Stimulated activated naive CD4-positive, alpha-beta T cell (primary cell): ENCODE results near the gene PFKL.
A peak's percentile ranks its signal among the peaks of the same experiment; 100 is the strongest.
"Not testable (repeated sequence)": the region's sequence is repeated elsewhere in the genome, so short reads cannot be mapped to it uniquely, and the experiment has no call there.

Experiments used
- DNase-seq, 6 experiments: peaks; one replicate each; lab custom pipeline; 2025; lab: John Stamatoyannopoulos, UW

Gene PFKL

DNA sequence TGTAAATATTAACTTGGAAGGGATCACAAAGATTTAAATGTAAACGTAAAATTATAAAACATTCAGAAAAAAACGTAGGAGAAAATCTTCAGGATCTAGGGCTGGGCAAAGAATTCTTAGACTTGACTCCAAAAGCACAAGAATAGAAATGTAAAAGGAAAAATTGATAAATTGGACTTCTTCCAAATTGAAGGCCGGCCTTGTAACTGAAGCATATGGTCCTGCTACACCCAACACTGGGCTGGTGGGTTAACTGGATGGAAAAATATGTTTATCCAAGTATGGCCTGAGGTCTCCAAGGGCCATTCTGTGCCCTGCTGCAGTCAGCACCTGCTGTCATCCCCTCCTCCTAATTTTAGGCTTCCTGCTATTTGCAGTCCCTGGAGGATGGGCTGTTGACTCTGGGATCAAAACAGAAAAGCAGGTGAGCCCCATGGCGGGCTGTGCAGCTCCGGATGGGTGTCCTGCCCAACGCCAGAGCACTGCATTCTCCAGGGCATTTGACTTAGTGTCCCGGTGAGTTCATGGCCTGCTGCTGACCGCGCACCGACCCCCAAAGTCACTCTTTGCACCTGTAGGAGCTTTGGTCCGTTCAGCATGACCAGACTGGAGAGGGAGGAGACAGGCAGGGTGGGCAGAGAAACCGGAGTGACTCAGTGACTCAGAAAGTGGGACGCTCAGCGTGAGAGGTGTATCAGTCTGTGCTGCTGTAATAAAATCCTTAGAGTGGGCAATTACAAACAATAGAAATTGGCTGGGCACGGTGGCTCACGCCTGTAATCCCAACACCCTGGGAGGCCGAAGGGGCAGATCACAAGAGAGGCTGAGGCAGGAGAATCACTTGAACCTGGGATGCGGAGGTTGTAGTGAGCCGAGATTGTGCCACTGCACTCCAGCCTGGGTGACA lies 20.2 kb upstream of the PFKL start:
- DNase-seq, result no peak

DNA sequence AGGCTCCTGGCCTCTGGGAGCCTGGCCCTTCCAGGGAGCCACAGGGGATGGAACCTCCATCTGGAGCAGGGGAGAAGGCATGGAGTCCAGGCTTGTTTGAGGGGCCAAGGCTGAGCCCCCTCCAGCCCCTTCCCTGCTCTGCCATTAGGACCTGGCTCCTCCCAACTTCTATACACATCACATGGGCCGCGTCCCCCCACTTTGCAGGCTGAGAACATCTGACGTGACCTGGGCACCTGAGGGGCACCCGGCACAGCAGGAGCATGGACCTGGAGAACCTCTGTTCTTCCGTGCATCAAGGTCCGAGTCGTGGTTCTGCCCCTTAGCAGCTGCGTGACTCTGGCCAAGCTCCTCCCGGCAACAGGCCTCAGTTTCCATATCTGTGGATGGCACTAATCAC lies 18.1 kb upstream of the PFKL start:
- no peak for DNase-seq

DNA sequence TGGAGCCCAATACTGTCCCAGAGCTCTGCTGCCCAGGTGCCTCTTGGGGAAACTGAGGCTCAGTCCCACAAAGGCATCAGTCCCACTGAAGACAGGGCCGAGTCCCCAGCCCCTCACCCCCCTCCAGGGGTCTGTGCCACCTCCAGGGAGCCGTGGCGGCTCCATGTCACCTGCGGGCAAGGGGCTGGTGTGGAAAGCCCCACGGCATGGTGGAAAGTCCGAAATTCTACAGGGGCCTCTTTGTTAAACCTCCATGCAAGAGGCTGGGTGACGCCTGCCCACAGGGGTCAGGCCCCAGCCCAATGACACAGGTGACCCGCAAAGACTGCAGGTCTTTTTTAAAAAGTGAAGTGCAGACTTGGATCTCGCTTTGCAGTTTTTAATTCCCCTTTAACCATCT lies 17.5 kb upstream of the PFKL start:
- DNase-seq, result no peak

DNA sequence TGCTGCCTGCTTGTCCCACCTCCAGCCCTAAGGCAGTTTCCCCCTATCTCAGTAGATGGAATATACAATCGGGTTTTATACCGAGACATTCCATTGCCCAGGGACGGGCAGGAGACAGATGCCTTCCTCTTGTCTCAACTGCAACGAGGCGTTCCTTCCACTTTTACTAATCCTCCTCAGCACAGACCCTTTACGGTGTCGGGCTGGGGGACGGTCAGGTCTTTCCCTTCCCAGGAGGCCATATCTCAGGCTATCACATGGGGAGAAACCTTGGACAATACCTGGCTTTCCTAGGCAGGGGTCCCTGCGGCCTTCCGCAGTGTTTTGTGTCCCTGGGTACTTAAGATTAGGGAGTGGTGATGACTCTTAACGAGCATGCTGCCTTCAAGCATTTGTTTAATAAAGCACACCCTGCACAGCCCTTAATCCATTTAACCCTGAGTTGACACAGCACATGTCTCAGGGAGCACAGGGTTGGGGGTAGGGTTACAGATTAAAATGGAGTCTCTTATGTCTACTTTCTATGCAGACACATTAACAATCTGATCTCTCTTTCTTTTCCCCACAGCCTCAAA lies 16.6 kb upstream of the PFKL start:
- DNase-seq, result not testable (repeated sequence)

DNA sequence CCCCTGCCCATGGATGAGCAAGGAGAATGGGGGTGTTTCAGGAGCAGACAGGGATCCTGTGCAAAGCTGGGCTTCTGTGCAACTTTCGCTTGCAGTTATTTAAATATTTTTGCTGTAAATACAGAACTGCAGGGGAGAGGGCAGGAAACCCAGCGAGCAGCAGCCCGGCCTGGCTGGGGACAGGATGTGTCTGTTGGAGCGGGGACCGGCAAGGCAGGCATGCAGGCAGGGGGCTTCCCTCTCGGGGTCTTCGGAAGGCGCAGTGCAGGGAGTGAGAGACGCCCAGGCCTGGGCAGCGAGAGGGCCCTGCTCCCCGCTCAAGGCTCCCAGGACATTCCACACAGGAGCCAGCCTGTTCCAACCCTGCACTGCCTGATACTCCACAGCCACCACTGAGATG lies 15.9 kb upstream of the PFKL start:
- no peak for DNase-seq

DNA sequence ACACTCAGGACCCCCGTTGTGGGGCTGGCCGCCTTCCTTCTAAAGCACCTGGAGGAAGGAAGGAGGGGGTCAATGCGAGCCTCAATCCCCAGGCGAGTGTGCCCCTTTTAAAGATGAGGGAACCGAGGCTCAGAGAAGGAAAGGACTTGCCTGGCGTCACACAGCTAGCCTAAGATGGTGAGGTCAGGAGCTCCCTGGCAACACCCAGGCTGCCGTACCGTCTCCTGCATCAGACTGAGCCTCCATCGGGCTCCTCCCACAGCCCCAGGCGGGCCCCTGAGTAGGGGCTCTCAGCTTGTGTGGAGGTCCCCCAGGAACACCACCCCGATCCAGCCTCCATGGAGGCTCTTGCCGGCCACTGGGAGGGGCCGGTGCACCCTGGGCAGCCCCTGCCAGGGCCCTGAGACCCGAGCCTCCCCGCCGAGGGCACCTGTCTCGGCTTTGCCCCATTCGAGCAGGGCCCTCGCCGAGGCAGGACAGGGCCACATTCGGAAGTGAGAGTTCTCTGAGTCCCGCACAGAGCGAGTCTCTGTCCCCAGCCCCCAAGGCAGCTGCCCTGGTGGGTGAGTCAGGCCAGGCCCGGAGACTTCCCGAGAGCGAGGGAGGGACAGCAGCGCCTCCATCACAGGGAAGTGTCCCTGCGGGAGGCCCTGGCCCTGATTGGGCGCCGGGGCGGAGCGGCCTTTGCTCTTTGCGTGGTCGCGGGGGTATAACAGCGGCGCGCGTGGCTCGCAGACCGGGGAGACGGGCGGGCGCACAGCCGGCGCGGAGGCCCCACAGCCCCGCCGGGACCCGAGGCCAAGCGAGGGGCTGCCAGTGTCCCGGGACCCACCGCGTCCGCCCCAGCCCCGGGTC lies 14.5 kb upstream of the PFKL start, which contains the start of gene AIRE:
Gene AIRE (plus strand): TSS at position 739 of the 855 bp plus-strand sequence. CDS start 131 bp downstream, outside the sequence.
- no peak for DNase-seq

DNA sequence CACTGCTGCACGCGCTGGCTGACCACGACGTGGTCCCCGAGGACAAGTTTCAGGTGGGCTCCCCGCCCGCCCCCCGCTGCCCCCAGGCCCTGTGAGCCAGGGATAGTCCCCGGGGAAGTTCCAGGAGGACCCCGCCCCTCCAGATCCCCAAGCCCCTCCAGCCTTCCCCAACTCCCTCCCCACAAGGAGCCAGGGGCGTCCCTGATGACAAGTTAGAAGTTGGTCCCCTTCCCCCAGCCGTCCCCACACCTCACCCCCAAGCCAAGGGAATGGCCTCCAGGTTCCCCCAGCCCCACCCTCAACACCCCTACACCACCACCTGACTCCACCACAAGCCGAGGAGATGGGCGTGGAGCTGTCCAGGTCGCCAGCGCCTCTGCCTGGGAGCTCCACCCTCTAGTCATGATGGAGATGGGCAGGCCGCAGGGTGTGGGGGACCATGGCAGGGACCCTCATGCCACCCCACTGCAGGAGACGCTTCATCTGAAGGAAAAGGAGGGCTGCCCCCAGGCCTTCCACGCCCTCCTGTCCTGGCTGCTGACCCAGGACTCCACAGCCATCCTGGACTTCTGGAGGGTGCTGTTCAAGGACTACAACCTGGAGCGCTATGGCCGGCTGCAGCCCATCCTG lies 13.7 kb upstream of the PFKL start:
- no peak for DNase-seq

DNA sequence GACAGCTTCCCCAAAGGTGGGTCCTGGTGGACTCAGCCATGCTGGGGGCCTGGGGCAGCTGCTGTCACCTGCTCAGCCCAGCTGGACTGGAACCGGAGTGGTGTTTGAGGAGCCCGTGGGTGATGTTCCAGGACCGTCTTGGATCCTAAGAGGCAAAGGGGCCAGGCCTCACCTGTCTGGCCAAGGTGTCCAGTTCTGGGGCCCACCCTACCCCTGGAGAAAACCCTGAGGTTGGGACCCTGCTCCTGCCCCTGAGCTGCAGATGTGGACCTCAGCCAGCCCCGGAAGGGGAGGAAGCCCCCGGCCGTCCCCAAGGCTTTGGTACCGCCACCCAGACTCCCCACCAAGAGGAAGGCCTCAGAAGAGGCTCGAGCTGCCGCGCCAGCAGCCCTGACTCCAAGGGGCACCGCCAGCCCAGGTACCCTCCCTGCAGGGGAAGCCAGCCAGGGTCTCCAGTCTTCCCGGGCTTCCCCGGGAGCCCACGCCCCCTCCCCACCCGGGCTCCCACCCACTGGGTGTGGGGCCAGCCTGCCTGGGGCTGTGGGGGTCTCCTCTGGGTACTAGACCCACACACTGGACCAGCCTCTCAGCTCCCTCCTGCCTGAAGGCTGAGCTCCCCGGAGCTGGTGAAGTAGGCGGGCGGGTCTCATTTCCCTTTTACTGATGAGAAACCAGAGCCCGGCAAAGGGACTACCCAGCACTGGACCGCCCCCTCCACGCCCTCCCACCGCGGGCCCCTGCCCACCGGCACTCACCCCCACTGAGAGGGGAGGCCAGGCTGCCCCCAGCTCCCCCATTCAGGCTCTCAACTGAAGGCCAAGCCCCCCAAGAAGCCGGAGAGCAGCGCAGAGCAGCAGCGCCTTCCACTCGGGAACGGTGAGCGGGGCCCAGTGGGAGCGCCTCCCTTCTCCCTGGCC lies 12.9 kb upstream of the PFKL start:
- DNase-seq, result no peak

DNA sequence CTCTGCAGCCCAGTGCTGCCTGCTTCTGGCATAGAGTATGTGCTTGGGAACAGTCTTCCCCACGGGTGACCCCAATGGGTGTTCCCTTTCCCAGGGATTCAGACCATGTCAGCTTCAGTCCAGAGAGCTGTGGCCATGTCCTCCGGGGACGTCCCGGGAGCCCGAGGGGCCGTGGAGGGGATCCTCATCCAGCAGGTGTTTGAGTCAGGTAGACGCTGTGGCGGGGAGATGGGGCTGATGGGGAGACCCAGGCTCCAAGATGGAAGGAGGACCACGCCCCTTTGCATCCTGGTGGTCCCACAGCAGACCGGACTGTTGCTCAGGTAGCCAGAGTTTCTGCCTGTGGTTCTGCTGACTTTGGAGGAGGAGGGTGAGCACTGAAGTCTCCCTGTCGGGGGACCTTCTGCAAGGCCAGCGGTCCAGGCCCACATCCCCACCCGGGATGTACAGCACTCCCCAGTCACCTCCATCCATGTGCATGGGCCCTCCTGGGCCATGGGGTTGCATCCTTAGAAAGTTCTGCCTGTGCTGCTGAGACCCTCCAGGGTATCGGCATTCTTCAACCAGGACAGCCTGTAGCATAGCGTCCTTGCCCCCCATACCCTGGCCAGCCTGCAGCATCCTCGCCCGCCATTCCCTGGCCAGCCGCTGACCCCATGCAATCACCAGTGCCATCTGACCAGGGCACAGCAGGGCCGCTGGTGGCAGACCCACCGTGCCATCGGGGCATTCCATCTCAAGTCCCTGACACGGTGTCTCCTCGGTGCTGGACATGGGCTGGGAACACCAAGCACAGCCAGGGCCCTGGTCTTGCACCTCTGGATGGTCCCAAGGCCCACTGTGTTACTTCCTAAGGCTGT lies 11.4 kb upstream of the PFKL start:
- DNase-seq, result no peak

DNA sequence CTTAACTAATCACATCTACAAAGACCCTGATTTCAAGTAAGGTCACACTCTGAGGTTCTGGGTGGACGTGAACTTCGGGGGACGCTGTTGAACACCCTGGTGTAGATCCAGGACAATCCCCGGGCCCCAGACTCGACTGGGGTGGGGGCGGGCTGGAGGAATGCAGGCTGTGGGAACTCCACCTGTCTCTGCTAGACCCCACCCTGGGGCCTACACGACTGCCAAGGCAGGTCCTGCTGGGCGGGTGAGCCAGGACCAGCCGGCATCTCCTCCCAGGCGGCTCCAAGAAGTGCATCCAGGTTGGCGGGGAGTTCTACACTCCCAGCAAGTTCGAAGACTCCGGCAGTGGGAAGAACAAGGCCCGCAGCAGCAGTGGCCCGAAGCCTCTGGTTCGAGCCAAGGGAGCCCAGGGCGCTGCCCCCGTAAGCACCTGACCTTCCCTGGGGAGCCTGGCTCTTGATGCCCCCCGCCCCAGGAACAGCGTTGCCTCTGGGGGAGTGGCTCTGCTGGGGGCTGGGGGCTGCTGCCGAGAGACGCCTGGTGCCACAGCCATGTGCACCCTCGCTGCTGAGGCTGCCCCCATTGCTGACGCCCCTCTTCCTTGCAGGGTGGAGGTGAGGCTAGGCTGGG lies 10.4 kb upstream of the PFKL start:
- no peak for DNase-seq

DNA sequence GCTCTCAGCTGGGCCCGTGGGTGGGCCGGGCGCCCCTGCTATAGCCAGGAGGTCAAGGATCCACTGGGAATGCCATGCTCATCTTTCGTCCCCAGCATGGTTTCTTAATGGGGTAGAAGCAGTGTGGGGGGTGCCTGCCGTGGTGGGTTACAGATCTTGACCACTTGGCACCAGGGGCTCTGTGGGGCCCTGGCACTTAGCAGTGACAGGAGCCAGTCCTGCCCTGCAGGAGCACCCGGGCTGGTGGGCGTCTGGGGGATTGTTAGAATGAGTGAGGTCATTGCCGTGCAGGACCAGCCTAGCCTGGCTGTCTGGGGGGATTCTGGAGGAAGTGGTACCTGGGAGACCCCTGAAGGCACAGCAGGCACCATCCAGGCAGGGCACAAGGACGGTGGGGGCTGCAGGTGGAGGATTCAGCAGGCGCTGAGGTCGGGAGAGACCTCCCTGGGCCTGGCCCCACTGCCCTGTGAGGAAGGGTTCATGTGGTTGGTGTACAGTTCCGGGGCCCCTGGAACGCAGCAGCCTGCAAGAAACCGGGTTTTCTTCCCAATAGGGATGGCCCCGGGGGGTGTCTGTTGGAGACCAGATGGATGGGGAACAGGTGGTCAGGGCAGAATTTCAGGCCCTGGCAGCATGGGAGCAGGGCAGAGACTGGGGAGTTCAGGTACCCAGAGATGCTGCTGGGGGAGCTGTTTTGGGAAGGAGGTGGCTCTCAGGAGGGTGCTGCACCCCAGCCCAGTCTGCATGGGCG lies 9.4 kb upstream of the PFKL start:
- DNase-seq, result no peak

DNA sequence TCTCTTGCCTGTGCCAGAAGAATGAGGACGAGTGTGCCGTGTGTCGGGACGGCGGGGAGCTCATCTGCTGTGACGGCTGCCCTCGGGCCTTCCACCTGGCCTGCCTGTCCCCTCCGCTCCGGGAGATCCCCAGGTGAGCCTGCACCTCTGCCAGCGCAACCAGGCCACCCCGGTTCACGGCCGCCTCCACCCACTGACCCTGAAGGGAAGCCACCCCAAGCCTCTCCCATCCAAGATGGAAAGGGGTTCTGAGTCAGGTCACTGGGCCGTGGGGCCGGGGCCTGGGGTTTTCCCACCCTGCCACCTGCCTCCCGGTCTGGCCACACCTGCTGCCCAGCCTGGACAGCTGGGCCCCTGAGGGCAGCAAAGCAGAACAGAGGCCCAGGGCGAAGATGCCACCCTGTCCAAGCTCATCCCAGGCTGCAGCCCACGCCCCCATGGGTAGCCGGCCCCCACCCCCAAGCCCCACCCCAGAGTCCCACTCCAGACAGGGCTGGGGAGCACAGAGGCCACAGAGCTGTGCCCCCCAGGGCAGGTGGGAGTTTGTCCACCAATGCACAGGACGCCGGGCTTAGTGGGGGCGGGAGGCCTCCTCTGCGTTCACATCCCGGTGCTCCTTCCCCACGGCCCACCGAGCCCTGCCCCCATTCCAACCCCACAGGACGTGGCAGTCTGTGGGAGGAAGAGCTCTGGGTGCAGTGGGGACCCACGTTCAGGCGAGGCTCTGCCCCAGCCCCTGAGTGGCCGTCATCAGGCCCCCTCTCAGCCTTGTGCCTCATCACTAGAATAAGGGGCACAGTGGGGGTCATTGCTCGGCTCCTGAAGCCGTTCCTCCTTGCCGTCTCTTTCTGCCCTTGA lies 8.5 kb upstream of the PFKL start:
- no peak for DNase-seq

DNA sequence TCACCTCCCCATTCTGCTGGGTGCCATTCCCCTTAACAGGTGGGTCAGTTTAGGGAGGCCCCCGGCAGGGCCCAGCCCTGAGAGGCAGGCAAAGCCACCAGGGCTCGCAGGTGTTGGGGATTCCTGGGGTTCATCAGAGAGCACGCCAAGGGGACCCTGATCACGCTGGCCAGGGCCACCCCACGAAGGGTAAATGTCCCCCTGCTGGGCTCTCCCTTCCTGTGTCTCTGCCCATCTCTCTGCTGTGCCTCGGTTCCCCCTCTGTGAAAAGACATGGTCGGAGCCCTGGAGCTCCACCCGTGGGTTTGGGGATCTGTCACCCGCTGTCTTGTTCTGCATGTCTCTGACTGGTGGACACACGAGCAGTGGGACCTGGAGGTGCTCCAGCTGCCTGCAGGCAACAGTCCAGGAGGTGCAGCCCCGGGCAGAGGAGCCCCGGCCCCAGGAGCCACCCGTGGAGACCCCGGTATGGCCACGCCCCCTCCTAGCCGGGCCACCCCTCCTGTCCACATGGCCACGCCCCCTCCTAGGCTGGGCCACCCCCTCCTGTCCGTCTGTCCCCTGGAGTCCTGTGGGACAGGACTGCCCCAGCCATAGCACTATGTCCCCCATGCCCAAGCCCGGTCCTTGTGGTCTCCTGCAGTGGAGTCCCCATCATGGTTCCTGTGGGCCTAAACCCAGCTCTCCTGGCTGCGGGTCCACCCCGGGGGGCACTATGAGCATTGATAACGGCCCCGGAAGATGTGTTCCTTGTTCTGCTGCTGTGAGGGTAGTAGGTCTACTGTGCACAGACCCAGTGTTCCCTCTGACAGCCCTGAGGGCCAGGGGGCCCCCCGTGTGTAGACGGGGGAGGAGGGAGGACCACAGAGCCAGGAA lies 7.7 kb upstream of the PFKL start:
- no peak for DNase-seq

DNA sequence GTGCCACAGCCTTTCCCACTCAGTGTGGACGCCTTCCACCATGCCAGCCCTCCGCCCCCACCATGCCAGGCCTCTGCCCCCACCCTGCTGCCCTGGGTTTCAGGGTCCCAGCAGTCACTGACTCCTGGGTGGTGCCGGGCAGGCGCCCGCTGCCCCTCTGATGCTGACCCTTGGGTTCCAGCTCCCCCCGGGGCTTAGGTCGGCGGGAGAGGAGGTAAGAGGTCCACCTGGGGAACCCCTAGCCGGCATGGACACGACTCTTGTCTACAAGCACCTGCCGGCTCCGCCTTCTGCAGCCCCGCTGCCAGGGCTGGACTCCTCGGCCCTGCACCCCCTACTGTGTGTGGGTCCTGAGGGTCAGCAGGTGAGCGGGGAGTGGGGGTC lies 7.0 kb upstream of the PFKL start:
- no peak for DNase-seq

DNA sequence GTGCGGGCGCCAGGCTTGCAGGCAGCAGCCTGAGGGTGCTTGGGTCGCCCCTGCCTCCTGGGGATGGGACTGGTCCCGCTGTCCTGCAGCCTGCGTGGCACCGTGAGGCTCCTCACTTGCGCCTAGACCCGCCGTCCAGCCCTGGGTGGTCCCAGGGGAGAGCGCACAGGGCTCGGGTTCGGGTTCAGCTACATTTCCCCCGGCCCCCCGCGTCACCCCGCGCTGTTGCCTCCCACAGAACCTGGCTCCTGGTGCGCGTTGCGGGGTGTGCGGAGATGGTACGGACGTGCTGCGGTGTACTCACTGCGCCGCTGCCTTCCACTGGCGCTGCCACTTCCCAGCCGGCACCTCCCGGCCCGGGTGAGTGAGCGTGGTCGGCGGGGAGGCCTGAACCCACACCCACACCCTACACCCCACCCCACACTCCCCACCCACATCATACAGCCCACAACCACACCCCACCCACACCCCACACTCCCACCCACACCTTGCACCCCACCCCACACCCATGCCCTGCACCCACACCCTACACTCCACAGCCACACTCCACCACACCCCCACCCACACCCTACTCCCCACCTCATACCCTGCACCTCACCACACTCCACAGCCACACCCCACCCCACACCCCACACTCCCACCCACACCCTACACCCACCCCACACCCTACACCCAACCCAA lies 6.2 kb upstream of the PFKL start:
- DNase-seq, result peak in 3 of 6 experiments; percentile 10 to 61 (median 14)
